ENCODE results near the gene TRAP1.

Gene TRAP1

GRCh38 chr16:3640207-3640606 lies 77.1 kb downstream of the TRAP1 start:
- no peaks in the 10 kb centered on the region for H3K9me3 ChIP-seq (ENCODE audit: insufficient read depth, low read length)
- DNase-seq (ENCODE audit: low read depth, low spot score): no peak
- TF ChIP-seq SUZ12 (IDR thresholded peaks at IDR 0.05; ENCODE audit: extremely low read depth, insufficient read depth, insufficient read length): no peak
- TF ChIP-seq ZNF274 (IDR thresholded peaks at IDR 0.05; ENCODE audit: low read depth, low read length): no peak
- no peak for TF ChIP-seq YY1 (IDR thresholded peaks at IDR 0.05; ENCODE audit: insufficient read depth, insufficient read length)
- H3K4me1 ChIP-seq (ENCODE audit: insufficient read depth, insufficient read length): peaks cover 29% of the 10 kb centered on the region
- no peak overlapping the region for H3K9ac ChIP-seq (ENCODE audit: insufficient read length, low read depth)
- H3K27me3 ChIP-seq (ENCODE audit: insufficient read depth, insufficient read length): no peaks in the 10 kb centered on the region
- H3K4me3 ChIP-seq (ENCODE audit: insufficient read length, low read depth): no peak overlapping the region
- H3K36me3 ChIP-seq (ENCODE audit: insufficient read depth, insufficient read length, low read length): peaks cover 27% of the 10 kb centered on the region

GRCh38 chr16:3638916-3639644 lies 78.2 kb downstream of the TRAP1 start:
- Histone ChIP-seq H3K4me1 (ENCODE audit: insufficient read depth, insufficient read length) (peaks cover 29% of the 10 kb centered on the region), H3K9me3 (ENCODE audit: insufficient read depth, low read length) (no peaks in the 10 kb centered on the region), H3K36me3 (ENCODE audit: insufficient read depth, insufficient read length, low read length) (peaks cover 27% of the 10 kb centered on the region), H3K9ac (ENCODE audit: insufficient read length, low read depth) (no peak overlapping the region), H3K27me3 (ENCODE audit: insufficient read depth, insufficient read length) (no peaks in the 10 kb centered on the region), H3K4me3 (ENCODE audit: insufficient read length, low read depth) (no peak overlapping the region)
- TF ChIP-seq YY1 (IDR thresholded peaks at IDR 0.05; ENCODE audit: insufficient read depth, insufficient read length): no peak
- DNase-seq (ENCODE audit: low read depth, low spot score): no peak

GRCh38 chr16:3637371-3637923 lies 79.9 kb downstream of the TRAP1 start:
- peaks cover 18% of the 10 kb centered on the region for H3K36me3 ChIP-seq (ENCODE audit: insufficient read depth, insufficient read length, low read length)
- no peak overlapping the region for H3K4me3 ChIP-seq (ENCODE audit: insufficient read length, low read depth)
- H3K4me1 ChIP-seq (ENCODE audit: insufficient read depth, insufficient read length): peaks cover 19% of the 10 kb centered on the region
- no peak overlapping the region for H3K9ac ChIP-seq (ENCODE audit: insufficient read length, low read depth)
- no peak for TF ChIP-seq YY1 (IDR thresholded peaks at IDR 0.05; ENCODE audit: insufficient read depth, insufficient read length)
- no peak for DNase-seq (ENCODE audit: low read depth, low spot score)
- H3K27me3 ChIP-seq (ENCODE audit: insufficient read depth, insufficient read length): no peaks in the 10 kb centered on the region
- no peaks in the 10 kb centered on the region for H3K9me3 ChIP-seq (ENCODE audit: insufficient read depth, low read length)

- Histone ChIP-seq H3K9ac (ENCODE audit: insufficient read length, low read depth) (no peak overlapping the region), H3K4me1 (ENCODE audit: insufficient read depth, insufficient read length) (no peaks in the 10 kb centered on the region), H3K27me3 (ENCODE audit: insufficient read depth, insufficient read length) (no peaks in the 10 kb centered on the region), H3K4me3 (ENCODE audit: insufficient read length, low read depth) (no peak overlapping the region), H3K36me3 (ENCODE audit: insufficient read depth, insufficient read length, low read length) (peaks cover 11% of the 10 kb centered on the region), H3K9me3 (ENCODE audit: insufficient read depth, low read length) (no peaks in the 10 kb centered on the region)
- no peak for TF ChIP-seq SUZ12 (IDR thresholded peaks at IDR 0.05; ENCODE audit: extremely low read depth, insufficient read depth, insufficient read length)
- no peak for TF ChIP-seq ZNF274 (IDR thresholded peaks at IDR 0.05; ENCODE audit: low read depth, low read length)
- no peak for TF ChIP-seq YY1 (IDR thresholded peaks at IDR 0.05; ENCODE audit: insufficient read depth, insufficient read length)
- no peak for DNase-seq (ENCODE audit: low read depth, low spot score)
These were observed 91.2 kb downstream of the TRAP1 start for GRCh38 chr16:3625911-3626732.

- no peaks in the 10 kb centered on the region for H3K9me3 ChIP-seq (ENCODE audit: insufficient read depth, low read length)
- peaks cover 12% of the 10 kb centered on the region for H3K36me3 ChIP-seq (ENCODE audit: insufficient read depth, insufficient read length, low read length)
- no peaks in the 10 kb centered on the region for H3K27me3 ChIP-seq (ENCODE audit: insufficient read depth, insufficient read length)
- no peaks in the 10 kb centered on the region for H3K4me1 ChIP-seq (ENCODE audit: insufficient read depth, insufficient read length)
- H3K4me3 ChIP-seq (ENCODE audit: insufficient read length, low read depth): no peak overlapping the region
- no peak overlapping the region for H3K9ac ChIP-seq (ENCODE audit: insufficient read length, low read depth)
- TF ChIP-seq YY1 (IDR thresholded peaks at IDR 0.05; ENCODE audit: insufficient read depth, insufficient read length): no peak
- no peak for TF ChIP-seq ZNF274 (IDR thresholded peaks at IDR 0.05; ENCODE audit: low read depth, low read length)
- no peak for TF ChIP-seq SUZ12 (IDR thresholded peaks at IDR 0.05; ENCODE audit: extremely low read depth, insufficient read depth, insufficient read length)
- DNase-seq (ENCODE audit: low read depth, low spot score): no peak
These were observed 92.0 kb downstream of the TRAP1 start for GRCh38 chr16:3625331-3625730.

- no peaks in the 10 kb centered on the region for H3K9me3 ChIP-seq (ENCODE audit: insufficient read depth, low read length)
- H3K36me3 ChIP-seq (ENCODE audit: insufficient read depth, insufficient read length, low read length): peaks cover 12% of the 10 kb centered on the region
- H3K4me1 ChIP-seq (ENCODE audit: insufficient read depth, insufficient read length): no peaks in the 10 kb centered on the region
- no peak overlapping the region for H3K4me3 ChIP-seq (ENCODE audit: insufficient read length, low read depth)
- no peak for TF ChIP-seq ZNF274 (IDR thresholded peaks at IDR 0.05; ENCODE audit: low read depth, low read length)
- no peak for TF ChIP-seq SUZ12 (IDR thresholded peaks at IDR 0.05; ENCODE audit: extremely low read depth, insufficient read depth, insufficient read length)
- no peaks in the 10 kb centered on the region for H3K27me3 ChIP-seq (ENCODE audit: insufficient read depth, insufficient read length)
- no peak overlapping the region for H3K9ac ChIP-seq (ENCODE audit: insufficient read length, low read depth)
- no peak for DNase-seq (ENCODE audit: low read depth, low spot score)
These were observed 93.7 kb downstream of the TRAP1 start for GRCh38 chr16:3623642-3624041.

- no peaks in the 10 kb centered on the region for H3K4me1 ChIP-seq (ENCODE audit: insufficient read depth, insufficient read length)
- H3K9ac ChIP-seq (ENCODE audit: insufficient read length, low read depth): no peak overlapping the region
- no peaks in the 10 kb centered on the region for H3K9me3 ChIP-seq (ENCODE audit: insufficient read depth, low read length)
- H3K36me3 ChIP-seq (ENCODE audit: insufficient read depth, insufficient read length, low read length): peaks cover 32% of the 10 kb centered on the region
- H3K27me3 ChIP-seq (ENCODE audit: insufficient read depth, insufficient read length): no peaks in the 10 kb centered on the region
- no peak overlapping the region for H3K4me3 ChIP-seq (ENCODE audit: insufficient read length, low read depth)
- no peak for DNase-seq (ENCODE audit: low read depth, low spot score)
- TF ChIP-seq ZNF274 (IDR thresholded peaks at IDR 0.05; ENCODE audit: low read depth, low read length): no peak
- TF ChIP-seq SUZ12 (IDR thresholded peaks at IDR 0.05; ENCODE audit: extremely low read depth, insufficient read depth, insufficient read length): no peak
- no peak for TF ChIP-seq YY1 (IDR thresholded peaks at IDR 0.05; ENCODE audit: insufficient read depth, insufficient read length)
These were observed 98.6 kb downstream of the TRAP1 start for GRCh38 chr16:3618769-3619141.
